Kidney (tissue), 14 donors: ENCODE measurements around the gene NEUROD2. TPM values are rescaled to one million over a fixed set of nuclear protein-coding genes. Genes with fewer than 3 reads are reported as not detected.

Experiments
- DNase-seq, 5 donors: peaks; one replicate each; pipeline ENCODE4 v3.0.0-alpha.2; 2013 to 2020
- FAIRE-seq: peaks from 2 replicates; lab custom pipeline; 2012; peaks lifted over from hg19 to GRCh38; lab: Jason Lieb, UNC
- H3K27ac ChIP-seq, 2 donors: one replicate each; pipeline ENCODE4 v1.7.0; 2013; ENCODE audit warnings: low read depth in 2 of 2, low read length in 2 of 2, inconsistent platforms in 1 of 2
- H3K27me3 ChIP-seq: one replicate; pipeline ENCODE4 v1.7.1; 2013; ENCODE audit warnings: low read length, inconsistent platforms; ENCODE audit not compliant: control insufficient read depth, insufficient read depth
- H3K36me3 ChIP-seq, 3 donors: one replicate each; pipeline versions ENCODE4 v1.7.0 to v1.7.1; 2013; ENCODE audit warnings: low read length in 3 of 3, control low read depth in 1 of 3, inconsistent platforms in 1 of 3; ENCODE audit not compliant: insufficient read depth in 3 of 3, control insufficient read depth in 2 of 3
- H3K4me1 ChIP-seq, 3 donors: one replicate each; pipeline versions ENCODE4 v1.7.0 to v1.7.1; 2013; ENCODE audit warnings: low read length in 3 of 3, inconsistent platforms in 1 of 3, low read depth in 1 of 3; ENCODE audit not compliant: control insufficient read depth in 2 of 3, insufficient read depth in 2 of 3
- H3K4me3 ChIP-seq, 3 donors: one replicate each; pipeline versions ENCODE4 v1.7.0 to v1.8.1; 2013; ENCODE audit warnings: low read length in 3 of 3, control low read depth in 1 of 3, inconsistent platforms in 1 of 3
- H3K9ac ChIP-seq, 3 donors: one replicate each; pipeline versions ENCODE4 v1.7.0 to v1.7.1; 2013; ENCODE audit warnings: low read length in 3 of 3, control low read depth in 1 of 3, inconsistent platforms in 1 of 3
- H3K9me3 ChIP-seq, 3 donors: one replicate each; pipeline versions ENCODE4 v1.7.0 to v1.7.1; 2013; ENCODE audit warnings: low read length in 3 of 3, control low read depth in 1 of 3, inconsistent platforms in 1 of 3; ENCODE audit not compliant: control insufficient read depth in 2 of 3, insufficient read depth in 1 of 3
- intact Hi-C: fragments of 100-400 bp; cut with DNase I; formaldehyde crosslinking; loops from one replicate; pipeline ENCODE4 v1.11.1; 2022
- polyA plus RNA-seq: library from polyadenylated mRNA; stranded (reverse); fragments of 350-450 nt; fragmentation: Illumina TruSeq; extraction: RNeasy Lipid Tissue Mini Kit (QIAGEN cat#74804); gene quantifications from one replicate; pipeline ENCODE4 v1.2.3, GENCODE V29; 2014; ENCODE audit warnings: low read depth, low replicate concordance; ENCODE audit not compliant: insufficient read depth
- total RNA-seq: library from RNA; stranded (reverse); fragmentation: NEBNext Ultra II Directional; extraction: Animal tissue kit (Norgen Biotek cat#: 25700); gene quantifications from one replicate; pipeline ENCODE4 v1.2.1, GENCODE V29; 2021
- TF ChIP-seq, protein P1 (sequence below): IDR thresholded peaks from 3 replicates; pipeline ENCODE4 v1.5.1; 2012; ENCODE audit warnings: mild to moderate bottlenecking, moderate library complexity, borderline replicate concordance; ENCODE audit not compliant: insufficient read depth; ENCODE audit errors: extremely low read depth
- donor health status: control.
- donor health status: control.
- donor health status: control.
- donor health status: control.
- donor health status: control.
- donor health status: DM: yes; HTN: yes; CAD: no.
- donor health status: Normal renal cell carcinoma (clear cell type).

The NEUROD2 gene
- total and polyA plus RNA-seq, 2 donors from 2014 or later, result not detected

- no peaks in the 10 kb centered on the region for H3K36me3 ChIP-seq
- H3K27me3 ChIP-seq, result peaks cover 2% of the 10 kb centered on the region
- no peak overlapping the region for H3K9ac ChIP-seq
- DNase-seq (no peak), FAIRE-seq (no peak)
- no peak overlapping the region for H3K4me3 ChIP-seq
- peaks cover 0 to 6% (median 0%) of the 10 kb centered on the region in 3 donors for H3K4me1 ChIP-seq
- intact Hi-C loops, result loop anchor here (10.0 kb wide), 1 partner anchor 85 kb away; no protein-coding TSS in a partner anchor
- no peak overlapping the region for H3K27ac ChIP-seq
- H3K9me3 ChIP-seq, result no peaks in the 10 kb centered on the region
- TF ChIP-seq, protein P1, sequence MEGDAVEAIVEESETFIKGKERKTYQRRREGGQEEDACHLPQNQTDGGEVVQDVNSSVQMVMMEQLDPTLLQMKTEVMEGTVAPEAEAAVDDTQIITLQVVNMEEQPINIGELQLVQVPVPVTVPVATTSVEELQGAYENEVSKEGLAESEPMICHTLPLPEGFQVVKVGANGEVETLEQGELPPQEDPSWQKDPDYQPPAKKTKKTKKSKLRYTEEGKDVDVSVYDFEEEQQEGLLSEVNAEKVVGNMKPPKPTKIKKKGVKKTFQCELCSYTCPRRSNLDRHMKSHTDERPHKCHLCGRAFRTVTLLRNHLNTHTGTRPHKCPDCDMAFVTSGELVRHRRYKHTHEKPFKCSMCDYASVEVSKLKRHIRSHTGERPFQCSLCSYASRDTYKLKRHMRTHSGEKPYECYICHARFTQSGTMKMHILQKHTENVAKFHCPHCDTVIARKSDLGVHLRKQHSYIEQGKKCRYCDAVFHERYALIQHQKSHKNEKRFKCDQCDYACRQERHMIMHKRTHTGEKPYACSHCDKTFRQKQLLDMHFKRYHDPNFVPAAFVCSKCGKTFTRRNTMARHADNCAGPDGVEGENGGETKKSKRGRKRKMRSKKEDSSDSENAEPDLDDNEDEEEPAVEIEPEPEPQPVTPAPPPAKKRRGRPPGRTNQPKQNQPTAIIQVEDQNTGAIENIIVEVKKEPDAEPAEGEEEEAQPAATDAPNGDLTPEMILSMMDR, result no peak
These were observed 22.2 kb upstream of the NEUROD2 start for GRCh38 chr17:39629898-39630297.

GRCh38 chr17:39629494-39629880, 21.8 kb upstream of the NEUROD2 start:
- TF ChIP-seq, protein P1, result no peak
- intact Hi-C loops, result loop anchor here (10.0 kb wide), 1 partner anchor 85 kb away; no protein-coding TSS in a partner anchor
- DNase-seq, result no peak
- FAIRE-seq, result no peak
- no peak overlapping the region for H3K4me3 ChIP-seq
- H3K4me1 ChIP-seq, result peaks cover 0 to 3% (median 0%) of the 10 kb centered on the region in 3 donors
- no peaks in the 10 kb centered on the region for H3K36me3 ChIP-seq
- H3K9ac ChIP-seq, result no peak overlapping the region
- H3K9me3 ChIP-seq, result no peaks in the 10 kb centered on the region
- peaks cover 2% of the 10 kb centered on the region for H3K27me3 ChIP-seq
- H3K27ac ChIP-seq, result no peak overlapping the region

GRCh38 chr17:39628655-39629493, 21.2 kb upstream of the NEUROD2 start:
- intact Hi-C loops, result loop anchor here (10.0 kb wide), 1 partner anchor 84 kb away; no protein-coding TSS in a partner anchor
- no peak overlapping the region for H3K9ac ChIP-seq
- no peaks in the 10 kb centered on the region for H3K9me3 ChIP-seq
- H3K27me3 ChIP-seq, result peaks cover 2% of the 10 kb centered on the region
- TF ChIP-seq, protein P1, result no peak
- peaks cover 0 to 3% (median 0%) of the 10 kb centered on the region in 3 donors for H3K4me1 ChIP-seq
- FAIRE-seq, result no peak
- no peak overlapping the region for H3K27ac ChIP-seq
- no peak overlapping the region for H3K4me3 ChIP-seq
- DNase-seq, result no peak
- H3K36me3 ChIP-seq, result no peaks in the 10 kb centered on the region
